H1 (cell line): ENCODE data around the gene CFAP100. TPM values are rescaled to one million over a fixed set of nuclear protein-coding genes. Genes with fewer than 3 reads are reported as not detected.

Experiments
- CTCF ChIA-PET: fragments of 300-600 bp; sonication (Branson Sonifier 250); formaldehyde crosslinking; loops from one replicate; lab custom pipeline; 2021; ENCODE audit not compliant: partially characterized antibody; lab: Charles Lee
- POLR2A ChIA-PET: fragments of 300-600 bp; sonication (Branson Sonifier 250); formaldehyde crosslinking; loops from one replicate; lab custom pipeline; 2021; ENCODE audit warnings: inconsistent platforms; ENCODE audit not compliant: partially characterized antibody; lab: Charles Lee
- DNase-seq, 2 experiments: peaks; one replicate each; pipeline versions ENCODE4 v3.0.0 to v3.0.0-alpha.2; 2010 to 2022; ENCODE audit warnings: low spot score in 2 of 2, low read depth in 1 of 2, mixed read lengths in 1 of 2
- FAIRE-seq: peaks from 2 replicates; lab custom pipeline; 2011; peaks lifted over from hg19 to GRCh38; lab: Jason Lieb, UNC
- H2AFZ ChIP-seq: 2 replicates; pipeline ENCODE4 v1.8.1; 2012; ENCODE audit warnings: low read length, inconsistent platforms
- H2AK5ac ChIP-seq: 2 replicates; pipeline ENCODE4 v1.6.1; 2013; ENCODE audit warnings: low read depth, low read length
- H2BK120ac ChIP-seq: replicated peaks from 2 replicates; pipeline ENCODE3; 2013; ENCODE audit warnings: low read depth, low read length, inconsistent platforms
- H2BK12ac ChIP-seq: 2 replicates; pipeline ENCODE4 v1.6.1; 2013; ENCODE audit warnings: low read depth, low read length
- H2BK15ac ChIP-seq: 2 replicates; pipeline ENCODE4 v1.6.1; 2013; ENCODE audit warnings: low read length
- H2BK20ac ChIP-seq: 2 replicates; pipeline ENCODE4 v1.6.1; 2013; ENCODE audit warnings: low read length
- H2BK5ac ChIP-seq: 2 replicates; pipeline ENCODE4 v1.6.1; 2013; ENCODE audit warnings: low read depth, low read length
- H3K14ac ChIP-seq: 2 replicates; pipeline ENCODE4 v1.6.1; 2013; ENCODE audit warnings: inconsistent platforms; ENCODE audit not compliant: insufficient read length
- H3K18ac ChIP-seq: 2 replicates; pipeline ENCODE4 v1.6.1; 2013; ENCODE audit warnings: low read length; ENCODE audit errors: extremely low read depth
- H3K23ac ChIP-seq: 2 replicates; pipeline ENCODE4 v1.6.1; 2013; ENCODE audit warnings: inconsistent platforms; ENCODE audit not compliant: insufficient read length
- H3K23me2 ChIP-seq: 2 replicates; pipeline ENCODE4 v1.6.1; 2013; ENCODE audit warnings: low read depth, low read length
- H3K27ac ChIP-seq: 2 replicates; pipeline ENCODE4 v1.6.1; 2011; ENCODE audit warnings: low read depth, low read length, inconsistent platforms
- H3K27me3 ChIP-seq, 4 experiments: replicated peaks in 1 of 4; 1 replicate in 1 of 4; 2 replicates in 3 of 4; pipeline versions ENCODE4 v1.6.1 to v1.8.1; 2011 to 2013; ENCODE audit warnings: low read length in 3 of 4, mild to moderate bottlenecking in 3 of 4, inconsistent platforms in 2 of 4, mixed read lengths in 2 of 4, moderate library complexity in 1 of 4; ENCODE audit not compliant: control insufficient read depth in 3 of 4, insufficient read depth in 3 of 4; ENCODE audit errors: extremely low read depth in 1 of 4
- H3K36me3 ChIP-seq, 4 experiments: 2 replicates each; pipeline versions ENCODE4 v1.6.1 to v1.8.1; 2011 to 2013; ENCODE audit warnings: mild to moderate bottlenecking in 4 of 4, low read length in 3 of 4, moderate library complexity in 2 of 4, control low read depth in 1 of 4, inconsistent platforms in 1 of 4; ENCODE audit not compliant: insufficient read depth in 4 of 4, control insufficient read depth in 2 of 4
- H3K4ac ChIP-seq: replicated peaks from 2 replicates; pipeline ENCODE3; 2013; ENCODE audit warnings: low read length, low read depth, mixed read lengths, inconsistent platforms; ENCODE audit not compliant: insufficient read length
- H3K4me1 ChIP-seq, 4 experiments: replicated peaks in 1 of 4; 1 replicate in 1 of 4; 2 replicates in 3 of 4; pipeline versions ENCODE4 v1.6.1 to v1.8.1; 2011 to 2013; ENCODE audit warnings: low read length in 3 of 4, inconsistent platforms in 2 of 4, mixed read lengths in 1 of 4; ENCODE audit not compliant: insufficient read depth in 4 of 4, control insufficient read depth in 3 of 4
- H3K4me2 ChIP-seq, 2 experiments: 2 replicates each; pipeline versions ENCODE4 v1.6.1 to v1.8.1; 2011 to 2013; ENCODE audit warnings: low read depth in 2 of 2, low read length in 2 of 2, control low read depth in 1 of 2, inconsistent platforms in 1 of 2, mild to moderate bottlenecking in 1 of 2; ENCODE audit not compliant: insufficient read depth in 1 of 2
- H3K4me3 ChIP-seq, 4 experiments: fragments of 200-600, 300-600 bp in 1 of 4; sonication (generic), shearing (Covaris generic), sonication (Bioruptor Twin) in 1 of 4; 2 replicates each; pipeline versions ENCODE4 v1.5.1 to v1.8.1; 2011 to 2016; ENCODE audit warnings: low read length in 4 of 4, low read depth in 3 of 4, control low read depth in 2 of 4, inconsistent platforms in 2 of 4, mild to moderate bottlenecking in 2 of 4, mixed read lengths in 1 of 4, moderate library complexity in 1 of 4; ENCODE audit not compliant: insufficient read depth in 2 of 4; ENCODE audit errors: extremely low read depth in 1 of 4
- H3K56ac ChIP-seq: replicated peaks from 2 replicates; pipeline ENCODE3; 2013; ENCODE audit warnings: low read depth, mild to moderate bottlenecking, mixed read lengths, low read length, inconsistent platforms; ENCODE audit not compliant: insufficient read length
- H3K79me1 ChIP-seq: 2 replicates; pipeline ENCODE4 v1.6.1; 2013; ENCODE audit warnings: low read depth, low read length, control low read depth
- H3K79me2 ChIP-seq, 2 experiments: 2 replicates each; pipeline versions ENCODE4 v1.6.1 to v1.8.1; 2012 to 2013; ENCODE audit warnings: low read length in 2 of 2, mild to moderate bottlenecking in 2 of 2, inconsistent platforms in 1 of 2; ENCODE audit not compliant: insufficient read depth in 2 of 2, control insufficient read depth in 1 of 2
- H3K9ac ChIP-seq, 4 experiments: replicated peaks in 1 of 4; 1 replicate in 1 of 4; 2 replicates in 3 of 4; pipeline versions ENCODE4 v1.6.1 to v1.8.1; 2011 to 2013; ENCODE audit warnings: low read depth in 3 of 4, low read length in 3 of 4, control low read depth in 2 of 4, mild to moderate bottlenecking in 2 of 4, moderate library complexity in 2 of 4, inconsistent platforms in 1 of 4; ENCODE audit errors: extremely low read depth in 1 of 4
- H3K9me3 ChIP-seq, 2 experiments: 2 replicates each; pipeline versions ENCODE4 v1.6.1 to v1.8.1; 2012 to 2013; ENCODE audit warnings: mild to moderate bottlenecking in 2 of 2, moderate library complexity in 2 of 2, control low read depth in 1 of 2, inconsistent platforms in 1 of 2, low read depth in 1 of 2, low read length in 1 of 2, mixed read lengths in 1 of 2; ENCODE audit not compliant: insufficient read depth in 2 of 2
- H4K20me1 ChIP-seq, 2 experiments: replicated peaks in 1 of 2; 2 replicates each; pipeline versions ENCODE3 to v1.8.1; 2011 to 2013; ENCODE audit warnings: inconsistent platforms in 2 of 2, low read length in 2 of 2, mild to moderate bottlenecking in 1 of 2; ENCODE audit not compliant: insufficient read depth in 2 of 2, control insufficient read depth in 1 of 2
- H4K5ac ChIP-seq: 2 replicates; pipeline ENCODE4 v1.6.1; 2013; ENCODE audit warnings: low read length, low read depth, mixed read lengths, inconsistent platforms; ENCODE audit not compliant: insufficient read length
- H4K8ac ChIP-seq: 2 replicates; pipeline ENCODE4 v1.8.0; 2013; ENCODE audit warnings: mild to moderate bottlenecking, moderate library complexity, low read length, inconsistent platforms; ENCODE audit not compliant: insufficient read depth; ENCODE audit errors: extremely low read depth
- H4K91ac ChIP-seq: replicated peaks from 2 replicates; pipeline ENCODE3; 2013; ENCODE audit warnings: low read length, mixed read lengths, inconsistent platforms; ENCODE audit not compliant: insufficient read length
- EP300 ChIP-seq, 2 experiments: IDR thresholded peaks; 1 replicate in 1 of 2; 2 replicates in 1 of 2; pipeline ENCODE4 v1.6.1; 2011 to 2012; ENCODE audit warnings: low read depth in 2 of 2, low read length in 2 of 2, mild to moderate bottlenecking in 2 of 2, borderline replicate concordance in 1 of 2, inconsistent platforms in 1 of 2, moderate library complexity in 1 of 2
- WGBS, 2 experiments: shearing (Covaris generic) in 1 of 2; methylation state at CpG; one replicate each; pipeline versions ENCODE4 v1.1.6 to v1.1.7; 2013 to 2015; ENCODE audit warnings: low lambda C conversion rate in 2 of 2, mixed read lengths in 2 of 2, inconsistent platforms in 1 of 2, low coverage in 1 of 2, missing lambda C conversion rate in 1 of 2; ENCODE audit not compliant: insufficient replicate concordance in 2 of 2, insufficient coverage in 1 of 2, insufficient read length in 1 of 2; ENCODE audit errors: extremely low coverage in 1 of 2, missing lambda C conversion rate in 1 of 2; 5-methylcytosine and 5-hydroxymethylcytosine counted together
- polyA plus RNA-seq, 7 experiments: library from polyadenylated mRNA; depleted of rRNA in 3 of 7; stranded (reverse) in 5 of 7; unstranded in 2 of 7; fragments of >200 nt in 5 of 7; fragments of 200-250 nt in 2 of 7; gene quantifications; 1 replicate in 5 of 7; 2 replicates in 1 of 7; 4 replicates in 1 of 7; pipeline versions ENCODE4 v1.2.1 to v1.2.3, GENCODE V29; 2011 to 2013; ENCODE audit warnings: missing spikeins in 2 of 7, mixed read lengths in 2 of 7
- total RNA-seq: library from RNA; stranded (reverse); fragmentation: NEBNext Ultra II Directional; extraction: Animal tissue kit (Norgen Biotek cat#: 25700); gene quantifications from 2 replicates; pipeline ENCODE4 v1.2.1, GENCODE V29; 2021

Gene CFAP100
- total and polyA plus RNA-seq, 2 of the 8 experiments (the other 6 are each of a cell fraction or from before 2014, with no cell fraction given) = 0.17 TPM; not detected in 1

DNA sequence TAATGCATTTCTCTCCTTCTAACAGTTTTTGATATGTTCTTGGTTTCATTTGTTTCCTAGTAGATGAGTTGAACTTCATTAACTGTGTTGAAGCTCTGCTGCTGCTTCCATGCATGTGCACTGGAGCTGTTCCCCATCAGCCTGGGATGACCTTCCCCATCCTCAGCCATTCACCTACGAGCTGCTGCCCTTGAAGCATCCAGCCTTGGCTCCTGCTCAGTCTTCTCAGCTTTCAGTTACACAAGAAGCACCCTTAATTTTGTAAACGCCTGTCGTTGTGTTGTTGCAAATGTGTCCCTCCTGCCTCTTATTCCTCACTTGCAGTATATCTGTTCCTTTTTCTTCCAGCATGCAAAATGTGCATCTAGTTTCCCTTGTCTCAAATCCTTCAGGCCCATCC lies 89.4 kb downstream of the CFAP100 start:
- POLR2A ChIA-PET = interaction anchor here (0.8 to 4.6 kb wide), 4 partner anchors 9 to 39 kb away, joined by 3 to 23 read pairs (median 4); partner anchors contain the start of genes CHST13 and ZXDC
- WGBS, 2 experiments = 92% methylated on average over 3 of the region's 3 CpGs; no CpG with 5 or more reads in 1 of the 2 experiments
- no peak for FAIRE-seq

More for the DNA sequence above, 89.4 kb downstream of the CFAP100 start:
- Histone ChIP-seq H2BK15ac (no peak overlapping the region; the same call in 1 of the 2 replicates), H3K36me3 (no peaks in the 10 kb centered on the region), H3K9ac (no peak overlapping the region), H2BK20ac (peak overlapping the region; percentile 92; the same call in 1 of the 2 replicates), H3K79me2 (no peaks in the 10 kb centered on the region), H3K14ac (no peak overlapping the region), H3K4ac (peak overlapping the region; percentile 88), H3K4me2 (no peak overlapping the region; a peak in 1 of 4 replicates), H2BK120ac (peak overlapping the region; percentile 70), H2AK5ac (no peak overlapping the region; the same call in 1 of the 2 replicates), H4K20me1 (no peaks in the 10 kb centered on the region), H3K56ac (no peak overlapping the region), H4K91ac (peak overlapping the region; percentile 37), H3K4me3 (no peak overlapping the region), H2BK12ac (peak overlapping the region; percentile 98; the same call in 1 of the 2 replicates), H3K27me3 (0 out of 7 replicates have a peak, but pooled peaks cover 0 to 2% (median 0%) of the 10 kb centered on the region in 4 experiments), H4K5ac (no peak overlapping the region), H3K79me1 (no peaks in the 10 kb centered on the region), H2AFZ (0 out of 2 replicates have a peak overlapping the region, but pooled peaks have one; percentile 28), H3K4me1 (peaks cover 0 to 22% (median 9%) of the 10 kb centered on the region in 4 experiments; a peak in 6 of 7 replicates), H4K8ac (0 out of 2 replicates have a peak overlapping the region, but pooled peaks have one; percentile 16), H3K23me2 (no peaks in the 10 kb centered on the region), H3K9me3 (no peaks in the 10 kb centered on the region), H3K23ac (no peak overlapping the region), H3K18ac (peak overlapping the region; percentile 88; the same call in 1 of the 2 replicates), H2BK5ac (peak overlapping the region; percentile 62; the same call in 1 of the 2 replicates), H3K27ac (no peak overlapping the region)
- CTCF ChIA-PET = interaction anchor here (0.7 to 1.5 kb wide), 5 partner anchors 9 to 136 kb away, joined by 3 to 5 read pairs (median 3); no protein-coding TSS in a partner anchor
- TF ChIP-seq EP300 (IDR thresholded peaks at IDR 0.05; ENCODE audit: borderline replicate concordance in 1 of 2, low read depth in 2 of 2, low read length in 2 of 2) = no peak
- no peak for DNase-seq
